Measurements from ENCODE around the gene RAPGEF2. TPM values are rescaled to one million over a fixed set of nuclear protein-coding genes. Genes with fewer than 3 reads are reported as not detected.

The RAPGEF2 gene
- total RNA-seq, 1 experiment from 2014 or later, result 37.1 TPM

GRCh38 chr4:159280442-159281172 is 177.7 kb downstream of the RAPGEF2 start:
- H4K20me1 ChIP-seq (ENCODE audit: control insufficient read depth, insufficient read depth, insufficient read length), result no peaks in the 10 kb centered on the region

More at GRCh38 chr4:159280442-159281172, 177.7 kb downstream of the RAPGEF2 start:
- no peak overlapping the region for H3K14ac ChIP-seq (ENCODE audit: insufficient read depth, low read length)
- no peaks in the 10 kb centered on the region for H3K27me3 Mint-ChIP-seq (ENCODE audit: low read depth)
- H3K56ac ChIP-seq (ENCODE audit: insufficient read length, low read depth, low read length), result no peak overlapping the region
- H3K9ac ChIP-seq (ENCODE audit: extremely low read depth, insufficient read length, low read length), result no peak overlapping the region
- H4K8ac ChIP-seq (replicated peaks; ENCODE audit: insufficient read length, low read depth, low read length), result no peak overlapping the region
- H2BK20ac ChIP-seq (ENCODE audit: low read depth, low read length, poor library complexity, severe bottlenecking), result no peak overlapping the region
- H2AK5ac ChIP-seq (ENCODE audit: insufficient read length, low read length), result no peak overlapping the region
- TF ChIP-seq CTCF (conservative IDR thresholded peaks at IDR 0.05), result no peak
- H2AFZ ChIP-seq (ENCODE audit: low read length), result no peak overlapping the region
- no peak overlapping the region for H3K4me3 Mint-ChIP-seq
- no peaks in the 10 kb centered on the region for H3K79me1 ChIP-seq (ENCODE audit: insufficient read depth, low read depth, low read length, poor library complexity, severe bottlenecking)
- no peak overlapping the region for H3K4me2 ChIP-seq (ENCODE audit: insufficient read depth, insufficient read length, low read length)
- no peaks in the 10 kb centered on the region for H3K79me2 ChIP-seq (ENCODE audit: insufficient read depth, low read length)
- no peak for DNase-seq
- no CpG with 5 or more reads among the region's 13 CpGs for WGBS (ENCODE audit: extremely low coverage, insufficient read length, low lambda C conversion rate)
- no peaks in the 10 kb centered on the region for H3K23me2 ChIP-seq (ENCODE audit: insufficient read length, low read depth, low read length, poor library complexity, severe bottlenecking)
- no peak overlapping the region for H2BK15ac ChIP-seq (ENCODE audit: low read depth, low read length)
- no peaks in the 10 kb centered on the region for H3K27me3 ChIP-seq (ENCODE audit: insufficient read depth, low read length)
- H3T11ph ChIP-seq (ENCODE audit: low read length), result no peak overlapping the region
- H3K4me1 ChIP-seq (ENCODE audit: insufficient read depth, low read length), result peaks cover 3% of the 10 kb centered on the region; the same call in 1 of the 2 replicates
- H3K9me3 ChIP-seq (ENCODE audit: control insufficient read depth, low read depth, low read length), result no peaks in the 10 kb centered on the region
- no peak overlapping the region for H4K5ac ChIP-seq (ENCODE audit: insufficient read length, low read depth, low read length)
- no peak overlapping the region for H3K27ac ChIP-seq (ENCODE audit: insufficient read length, low read depth, low read length)
- H2BK5ac ChIP-seq (ENCODE audit: insufficient read length, low read length), result no peak overlapping the region
- H3K18ac ChIP-seq (ENCODE audit: insufficient read length, low read depth, low read length), result no peak overlapping the region
- H4K91ac ChIP-seq (ENCODE audit: insufficient read length, low read depth, low read length), result no peak overlapping the region
- no peaks in the 10 kb centered on the region for H3K36me3 Mint-ChIP-seq (ENCODE audit: insufficient read depth in 1 of 3, low read depth in 3 of 3)
- no peak overlapping the region for H3K4ac ChIP-seq (ENCODE audit: low read depth, low read length)
- H3K4me1 Mint-ChIP-seq, result peaks cover 20 to 27% of the 10 kb centered on the region in 2 experiments
- H3K23ac ChIP-seq (ENCODE audit: insufficient read length, low read depth, low read length), result no peak overlapping the region
- H2BK12ac ChIP-seq (ENCODE audit: insufficient read length, low read depth, low read length), result no peak overlapping the region
- no peaks in the 10 kb centered on the region for H3K9me3 Mint-ChIP-seq
- no peak overlapping the region for H3K27ac Mint-ChIP-seq
- no peak overlapping the region for H2BK120ac ChIP-seq (ENCODE audit: low read depth, low read length, poor library complexity, severe bottlenecking)
